Iris pigment epithelial cell (primary cell): ENCODE data around the gene MDP1.
A peak's percentile ranks its signal among the peaks of the same experiment; 100 is the strongest.

Experiments used
- DNase-seq: peaks from one replicate; pipeline ENCODE4 v3.0.0-alpha.2; 2011; ENCODE audit warnings: low read depth

Gene MDP1

DNA sequence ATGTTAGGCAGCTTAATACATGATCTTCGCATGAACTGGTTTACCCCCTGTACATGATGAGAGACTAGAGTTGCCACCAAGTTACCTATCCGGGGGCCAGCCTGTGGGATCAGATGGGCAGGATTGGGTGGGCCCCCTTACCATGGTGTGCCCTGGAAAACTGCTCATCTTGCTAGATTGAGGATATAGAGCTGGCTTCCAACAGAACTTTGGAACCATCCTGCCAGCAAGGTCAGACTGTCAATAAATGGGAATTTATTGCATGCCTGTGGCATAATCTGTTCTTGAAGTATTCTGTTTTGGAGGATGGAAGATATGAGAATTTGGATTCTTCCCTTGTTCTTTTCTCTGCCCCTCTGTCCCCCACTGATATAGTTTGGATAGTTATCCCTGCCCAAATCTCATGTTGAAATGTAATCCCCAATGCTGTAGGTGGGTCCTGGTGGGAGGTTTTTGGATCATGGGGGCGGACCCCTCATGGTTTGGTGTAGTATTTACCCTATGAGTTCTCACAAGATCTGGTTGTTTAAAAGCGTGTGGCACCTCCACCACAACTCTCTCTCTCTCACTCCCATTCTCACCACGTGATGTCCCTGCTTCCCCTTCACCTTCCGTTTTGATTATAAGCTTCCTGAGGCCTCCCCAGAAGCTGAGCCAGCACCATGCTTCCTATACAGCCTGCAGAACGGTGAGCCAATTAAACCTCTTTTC, 16.9 kb downstream of the MDP1 start:
- DNase-seq, result no peak

DNA sequence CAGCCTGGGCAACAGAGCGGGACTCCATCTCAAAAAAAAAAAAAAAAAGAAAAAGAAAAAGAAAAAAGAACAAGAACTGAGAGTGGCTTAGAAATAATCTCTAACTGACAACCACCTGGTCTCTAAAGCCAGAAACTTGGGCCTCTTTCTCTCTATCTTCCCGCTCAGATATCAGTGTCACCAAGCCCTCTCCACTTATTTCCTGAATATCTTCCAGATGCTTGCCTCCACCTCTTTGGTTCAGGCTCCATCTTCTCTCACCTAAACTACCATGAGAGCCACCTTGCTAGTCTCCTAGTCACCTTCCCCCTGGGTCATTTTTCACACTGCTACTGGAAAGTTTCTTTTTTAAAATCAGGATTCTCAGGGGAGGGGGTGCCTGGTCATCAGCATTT, 18.8 kb downstream of the MDP1 start:
- no peak for DNase-seq

DNA sequence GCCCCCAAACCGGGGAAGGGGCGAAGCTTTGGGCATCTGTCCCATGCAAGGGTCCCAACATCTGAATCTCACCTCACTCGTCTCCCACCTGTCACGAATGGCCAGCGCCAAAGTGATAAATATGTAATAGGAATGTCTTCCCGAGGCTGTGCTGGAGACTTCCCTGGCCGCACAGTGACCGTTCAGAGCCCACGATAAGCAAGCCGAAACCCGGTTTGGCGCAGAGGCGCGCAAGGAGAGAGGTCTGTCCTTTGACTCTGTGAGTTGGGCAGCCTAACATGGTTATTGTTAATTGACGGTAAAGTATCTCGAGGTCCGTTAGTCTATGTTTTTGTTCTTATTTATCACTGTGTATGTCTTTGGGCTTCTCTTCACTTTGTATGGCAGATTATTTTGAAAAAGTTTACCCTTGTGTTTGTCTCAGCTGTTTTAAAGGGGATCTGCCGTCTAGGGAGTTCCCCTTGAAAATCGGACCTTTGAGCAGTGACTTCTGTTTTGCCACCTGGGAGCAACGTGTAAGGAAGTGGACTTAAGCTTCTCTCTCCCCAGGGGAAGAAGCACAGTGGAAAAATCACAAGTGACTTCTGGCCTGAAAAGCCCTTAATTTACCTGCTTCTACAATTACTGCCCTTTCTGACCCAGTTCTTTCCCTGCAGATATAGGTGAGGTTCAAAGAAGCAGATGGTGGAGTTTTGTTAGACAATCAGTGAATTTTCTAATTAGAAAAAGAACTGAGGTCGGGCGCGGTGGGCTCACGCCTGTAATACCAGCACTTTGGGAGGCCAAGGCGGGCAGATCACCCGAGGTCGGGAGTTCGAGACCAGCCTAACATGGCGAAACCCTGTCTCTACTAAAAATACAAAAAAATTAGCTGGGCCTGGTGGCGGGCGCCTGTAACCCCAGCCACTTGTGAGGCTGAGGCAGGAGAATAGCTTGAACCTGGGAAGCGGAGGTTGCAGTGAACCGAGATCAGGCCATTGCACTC, 19.5 kb downstream of the MDP1 start:
- peak; percentile 42 for DNase-seq

- peak; percentile 90 for DNase-seq
Observed at GRCh38 chr14:24195186-24196070, 20.4 kb downstream of the MDP1 start, which contains the start of gene TM9SF1. Gene TM9SF1, minus strand, starts transcription at chr14:24195441. Its CDS starts 422 bp downstream, at chr14:24195019.

GRCh38 chr14:24194873-24195185, 21.0 kb downstream of the MDP1 start:
- DNase-seq, result no peak

DNA sequence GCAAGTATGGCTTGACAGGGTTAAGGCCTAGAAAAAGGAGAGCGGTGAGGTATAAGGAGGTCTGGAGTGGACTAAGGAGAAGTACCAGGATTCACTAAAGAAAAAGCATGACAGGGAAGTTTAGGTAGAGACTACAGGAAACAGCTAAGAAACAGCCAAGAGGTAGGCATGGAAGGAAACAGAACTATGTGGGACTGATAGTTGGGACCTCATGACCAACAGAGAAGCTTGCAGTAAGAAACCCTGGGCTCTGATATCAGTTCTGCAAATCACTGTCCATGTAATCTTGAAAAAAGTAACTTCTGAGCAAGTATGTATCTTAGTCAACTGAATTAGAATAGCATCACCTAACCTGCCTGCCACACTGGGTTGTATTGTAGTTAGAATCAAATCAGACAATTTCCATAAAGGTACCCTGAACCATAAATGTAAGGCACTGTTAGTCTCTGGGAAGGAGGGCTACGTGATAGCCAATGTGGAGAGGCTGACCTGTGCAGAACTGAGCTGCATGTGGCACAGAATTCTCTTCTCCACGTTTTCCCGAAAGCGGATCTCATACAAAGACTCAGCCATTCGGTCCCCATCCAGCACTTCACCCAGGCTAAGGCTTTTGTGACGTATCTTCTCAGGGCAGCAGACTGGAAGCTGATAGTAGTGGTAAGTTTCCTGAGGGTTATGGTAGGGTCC, 21.5 kb downstream of the MDP1 start:
- no peak for DNase-seq

GRCh38 chr14:24192933-24193332, 22.9 kb downstream of the MDP1 start:
- DNase-seq, result no peak

DNA sequence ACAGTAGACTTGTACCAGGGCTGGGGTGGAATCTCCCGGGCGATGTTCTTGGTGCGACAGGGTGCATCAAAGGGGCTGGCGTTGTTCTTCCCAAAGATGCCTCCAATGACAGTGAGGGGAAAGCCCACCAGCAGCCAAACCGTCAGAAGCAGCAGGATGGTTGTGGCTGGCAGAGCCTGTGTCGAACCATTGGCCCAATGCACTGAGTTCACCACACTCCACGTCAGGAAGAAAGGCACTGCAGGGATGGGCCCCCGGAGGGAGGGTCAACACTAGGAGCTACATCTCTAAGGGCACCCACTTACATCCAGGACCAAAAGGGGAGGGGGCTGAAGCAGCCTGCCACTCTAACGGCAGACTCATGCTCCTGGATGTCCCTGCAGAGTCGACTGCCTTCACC, 25.4 kb downstream of the MDP1 start:
- no peak for DNase-seq

- DNase-seq, result no peak
Observed at GRCh38 chr14:24189460-24189859, 26.4 kb downstream of the MDP1 start.

DNA sequence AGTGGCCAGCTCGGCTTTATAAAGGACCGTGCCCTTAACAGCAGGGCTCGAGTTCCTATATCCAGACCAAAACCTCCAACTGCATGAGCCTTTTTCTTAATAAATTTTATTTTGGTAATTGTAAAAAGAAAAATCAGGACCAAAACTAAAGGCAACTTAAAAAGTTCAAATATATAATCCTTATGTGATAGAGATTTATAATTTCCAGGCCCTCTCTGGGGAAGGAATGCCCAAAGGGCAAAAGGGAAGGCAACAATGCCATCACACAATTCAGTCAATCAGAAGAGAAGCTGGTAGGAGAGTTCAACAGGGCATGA, 26.8 kb downstream of the MDP1 start:
- no peak for DNase-seq

- DNase-seq, result peak; percentile 99
Observed at GRCh38 chr14:24188251-24189058, 27.4 kb downstream of the MDP1 start, which contains the start of gene IPO4. Gene IPO4, minus strand, starts transcription at chr14:24188816. Its CDS starts 29 bp downstream, at chr14:24188787.

DNA sequence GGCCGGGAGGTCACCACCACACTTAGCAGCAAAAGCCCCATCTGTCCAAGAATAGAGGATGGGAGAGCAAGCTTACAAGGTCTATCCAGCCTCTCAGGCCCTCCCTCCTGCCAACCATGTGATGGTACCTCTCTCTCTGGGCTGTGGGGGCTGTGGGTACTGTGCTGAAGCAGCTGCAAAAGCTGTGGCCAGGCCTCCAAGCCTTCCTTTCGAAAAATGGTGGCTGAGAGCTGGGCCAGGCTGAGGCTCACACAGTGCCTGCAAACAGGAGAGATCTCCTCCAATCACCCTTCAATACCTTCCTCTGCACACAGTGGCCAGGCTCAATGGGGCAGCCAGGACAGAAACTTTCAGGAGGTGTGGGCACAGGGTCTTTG, 28.3 kb downstream of the MDP1 start:
- DNase-seq, result no peak

GRCh38 chr14:24186831-24187538, 28.9 kb downstream of the MDP1 start:
- no peak for DNase-seq

GRCh38 chr14:24185741-24186140, 30.1 kb downstream of the MDP1 start:
- DNase-seq, result no peak

DNA sequence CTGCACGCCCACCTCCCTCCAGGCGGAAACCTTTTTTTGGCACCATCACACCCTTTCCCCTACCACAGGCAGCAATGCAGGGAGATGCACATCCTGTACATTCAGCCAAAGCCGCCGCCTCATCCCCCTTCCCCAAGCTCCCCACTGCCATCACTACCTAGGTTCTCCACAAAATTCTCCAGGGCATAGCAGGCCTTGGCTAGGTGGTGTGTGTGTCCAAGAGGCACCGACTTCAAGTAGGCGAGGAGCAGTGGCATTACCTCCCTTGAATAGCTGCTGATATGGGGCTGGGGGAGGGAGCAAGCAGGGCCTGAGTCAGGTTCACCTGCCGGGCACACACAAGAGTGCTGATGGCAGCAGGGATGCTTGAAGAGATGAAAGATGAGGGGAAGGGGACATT, 30.8 kb downstream of the MDP1 start:
- DNase-seq, result no peak

DNA sequence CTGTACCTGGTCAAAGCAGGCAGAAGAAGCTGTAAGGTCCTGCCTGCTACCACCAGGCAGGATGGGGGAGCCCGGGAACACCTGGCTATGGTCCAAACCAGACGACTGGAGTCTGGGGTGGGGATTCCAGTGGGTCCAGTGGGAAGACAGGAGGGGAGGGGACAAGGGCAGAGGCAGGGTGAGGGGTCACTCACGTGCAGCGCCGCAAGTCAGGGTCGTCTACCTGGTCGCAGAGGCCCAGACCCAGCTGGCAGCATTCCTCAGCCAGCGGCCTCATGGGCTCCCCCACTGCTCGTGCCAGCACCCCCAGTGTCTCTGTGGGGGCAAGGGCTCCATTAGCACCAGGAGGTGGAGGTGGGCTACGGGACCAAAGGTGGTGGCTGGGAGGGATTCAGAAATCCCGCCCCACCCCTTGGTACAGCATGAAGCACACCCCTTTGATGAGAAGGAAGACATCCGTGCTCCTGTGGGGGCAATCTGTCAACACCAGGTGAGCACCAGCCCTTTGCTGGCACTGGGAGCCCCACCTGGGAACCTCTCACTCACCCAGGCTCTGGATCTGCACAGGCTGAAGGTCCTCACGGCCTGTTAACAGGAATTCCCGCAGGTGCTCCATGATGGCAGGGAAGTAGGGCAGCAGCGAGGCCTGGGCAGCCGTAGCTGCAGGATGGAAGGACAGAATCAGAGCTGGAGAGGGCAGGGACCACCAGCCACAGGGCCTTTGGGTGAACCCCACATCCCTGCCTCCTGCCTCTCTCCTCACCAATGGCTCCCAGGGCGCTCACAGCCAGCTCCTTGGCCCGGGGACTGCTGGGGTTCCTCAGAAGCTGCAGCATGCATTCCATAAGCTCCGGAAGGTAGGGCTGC, 31.5 kb downstream of the MDP1 start:
- no peak for DNase-seq

DNA sequence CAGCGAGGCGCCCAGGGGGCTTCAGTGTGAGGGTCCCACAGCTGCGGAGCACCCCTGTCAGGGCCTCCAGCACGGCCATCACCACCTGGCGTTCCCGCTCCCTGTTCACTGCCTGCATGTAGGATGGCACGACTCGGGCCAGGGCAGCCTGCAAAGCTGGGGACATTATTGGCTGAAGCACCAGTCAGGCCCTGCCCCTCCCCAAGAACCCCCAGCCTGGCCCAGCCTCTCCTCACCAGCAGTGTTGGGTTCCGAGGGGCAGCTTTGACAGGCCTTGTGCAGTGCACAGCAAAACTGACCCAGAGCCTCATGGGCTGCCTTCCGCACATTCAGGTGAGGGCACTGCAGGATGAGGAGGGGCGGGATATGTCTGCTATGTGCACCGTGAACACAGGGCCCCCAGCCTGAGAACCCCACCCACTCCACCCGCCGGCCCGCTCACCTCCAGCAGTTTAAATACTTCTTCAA, 32.8 kb downstream of the MDP1 start:
- DNase-seq, result no peak

DNA sequence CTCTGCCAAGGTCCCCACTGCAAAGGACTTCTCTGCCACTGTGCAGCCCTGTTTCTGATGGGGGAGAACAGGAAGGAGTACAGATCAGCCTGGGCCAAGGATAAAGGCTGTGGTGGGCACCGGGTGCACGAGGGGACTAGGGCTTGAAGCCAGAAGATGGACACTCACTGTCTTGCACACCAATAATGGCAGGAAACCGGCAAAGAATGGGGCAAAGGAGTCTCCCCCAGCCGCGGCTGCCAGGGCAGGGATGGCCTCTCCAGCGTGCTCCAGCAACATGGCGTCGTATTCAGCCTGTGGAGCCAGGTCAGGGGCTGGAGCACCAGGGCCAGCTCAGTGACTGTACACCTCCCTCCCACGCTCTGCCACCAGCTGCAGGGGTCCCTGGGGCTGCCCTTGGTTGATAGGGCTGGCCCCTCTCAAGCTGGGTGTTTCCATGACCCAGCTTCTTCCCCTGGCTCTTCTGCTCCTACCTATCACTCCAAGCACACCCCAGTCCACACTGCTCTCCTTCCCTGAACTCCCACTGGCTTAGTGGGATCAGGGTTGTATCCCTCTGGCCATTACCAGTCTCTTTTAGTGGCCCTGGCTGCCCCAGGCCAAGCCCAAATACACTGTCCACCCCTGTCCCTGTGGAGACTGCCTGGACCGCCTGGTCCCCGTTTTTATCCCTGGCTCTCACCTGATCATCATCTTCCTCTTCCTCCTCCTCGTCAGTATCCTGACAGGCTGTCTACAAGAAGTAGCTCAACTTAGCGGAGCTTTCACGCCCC, 33.6 kb downstream of the MDP1 start:
- DNase-seq, result no peak
